ENCODE results near the gene RAP1GAP2. TPM values are rescaled to one million over a fixed set of nuclear protein-coding genes. Genes with fewer than 3 reads are reported as not detected.

The RAP1GAP2 gene
- total and polyA plus RNA-seq, 2 of the 8 experiments (the other 6 are each of a cell fraction or from before 2014, with no cell fraction given), result 24.0 to 63.8 TPM

GRCh38 chr17:2819921-2820501 lies 23.8 kb downstream of the RAP1GAP2 start (continued):
- TF ChIP-seq USF2 (IDR thresholded peaks at IDR 0.05; ENCODE audit: low read length), result no peak
- no peak for TF ChIP-seq GTF2F1 (IDR thresholded peaks at IDR 0.05; ENCODE audit: borderline replicate concordance, low read depth, low read length)
- TF ChIP-seq SP4 (IDR thresholded peaks at IDR 0.05; ENCODE audit: low read length), result no peak
